Liver (tissue), 3 donors: ENCODE measurements around the gene SEZ6L.

Experiments
- NR2F2 ChIP-seq: IDR thresholded peaks from 2 replicates; pipeline ENCODE4 v1.6.1; 2016; ENCODE audit warnings: antibody characterized with exemption
- RAD21 ChIP-seq, 2 donors: IDR thresholded peaks; 2 replicates each; pipeline ENCODE4 v1.6.1; 2016; ENCODE audit warnings: antibody characterized with exemption in 2 of 2, mild to moderate bottlenecking in 2 of 2
- TAF1 ChIP-seq: conservative IDR thresholded peaks from 2 replicates; pipeline ENCODE4 v1.6.1; 2016; ENCODE audit warnings: antibody characterized with exemption, mild to moderate bottlenecking
- ZBTB33 ChIP-seq: IDR thresholded peaks from 2 replicates; pipeline ENCODE4 v1.6.1; 2016; ENCODE audit warnings: antibody characterized with exemption
- TF ChIP-seq, protein P1 (sequence below): fragments of 150-350 bp; IDR thresholded peaks from 2 replicates; pipeline ENCODE4 v1.5.1; 2017; ENCODE audit warnings: improper control_type of control experiment, low read depth, low read length; ENCODE audit not compliant: missing input control
- donor health status: healthy.
- donor health status: healthy.

DNA sequence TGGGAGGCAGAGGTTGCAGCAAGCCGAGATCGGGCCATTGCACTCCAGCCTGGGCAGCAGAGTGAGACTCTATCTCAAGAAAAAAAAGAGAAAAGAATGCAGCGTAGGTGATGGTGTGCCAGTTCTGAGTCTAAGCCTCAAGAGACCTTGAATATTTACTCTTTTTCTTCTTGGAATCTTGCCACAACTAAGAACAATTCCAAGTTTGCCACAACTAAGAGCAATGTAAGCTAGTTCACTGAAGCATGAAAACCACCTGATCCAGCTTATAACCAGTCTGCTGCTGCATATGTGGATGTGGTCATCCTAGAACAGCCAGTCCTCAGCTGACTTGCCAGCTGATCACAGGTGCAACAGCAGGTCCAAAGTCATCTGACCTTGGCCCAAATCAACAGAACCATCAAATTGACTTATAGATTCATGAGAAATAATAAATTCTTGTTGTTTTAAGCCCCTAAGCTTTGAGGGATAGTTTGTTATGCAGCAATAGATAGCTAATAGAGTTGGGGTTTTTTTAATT, 25.4 kb upstream of the SEZ6L start:
- TF ChIP-seq, protein P1, sequence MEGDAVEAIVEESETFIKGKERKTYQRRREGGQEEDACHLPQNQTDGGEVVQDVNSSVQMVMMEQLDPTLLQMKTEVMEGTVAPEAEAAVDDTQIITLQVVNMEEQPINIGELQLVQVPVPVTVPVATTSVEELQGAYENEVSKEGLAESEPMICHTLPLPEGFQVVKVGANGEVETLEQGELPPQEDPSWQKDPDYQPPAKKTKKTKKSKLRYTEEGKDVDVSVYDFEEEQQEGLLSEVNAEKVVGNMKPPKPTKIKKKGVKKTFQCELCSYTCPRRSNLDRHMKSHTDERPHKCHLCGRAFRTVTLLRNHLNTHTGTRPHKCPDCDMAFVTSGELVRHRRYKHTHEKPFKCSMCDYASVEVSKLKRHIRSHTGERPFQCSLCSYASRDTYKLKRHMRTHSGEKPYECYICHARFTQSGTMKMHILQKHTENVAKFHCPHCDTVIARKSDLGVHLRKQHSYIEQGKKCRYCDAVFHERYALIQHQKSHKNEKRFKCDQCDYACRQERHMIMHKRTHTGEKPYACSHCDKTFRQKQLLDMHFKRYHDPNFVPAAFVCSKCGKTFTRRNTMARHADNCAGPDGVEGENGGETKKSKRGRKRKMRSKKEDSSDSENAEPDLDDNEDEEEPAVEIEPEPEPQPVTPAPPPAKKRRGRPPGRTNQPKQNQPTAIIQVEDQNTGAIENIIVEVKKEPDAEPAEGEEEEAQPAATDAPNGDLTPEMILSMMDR = no peak
- TF ChIP-seq TAF1 = no peak
- no peak for TF ChIP-seq ZBTB33
- TF ChIP-seq NR2F2 = no peak
- no peak for TF ChIP-seq RAD21 (IDR thresholded peaks at IDR 0.05)
